OCI-LY7 (cell line): ENCODE measurements around the gene IFNB1.

Source experiments
- EZH2phosphoT487 ChIP-seq: fragments of 200-600 bp; sonication (generic); IDR thresholded peaks from 2 replicates; pipeline ENCODE4 v1.6.1; 2018; ENCODE audit warnings: low read depth, borderline replicate concordance, mild to moderate bottlenecking, mixed run types, antibody characterized with exemption, low read length, moderate library complexity, mixed read lengths
- TF ChIP-seq, protein P1 (sequence below): fragments of 200-600 bp; sonication (generic); conservative IDR thresholded peaks from 2 replicates; pipeline ENCODE4 v1.5.1; 2014; ENCODE audit warnings: mild to moderate bottlenecking, antibody characterized with exemption, low read length, moderate library complexity, mixed read lengths

DNA sequence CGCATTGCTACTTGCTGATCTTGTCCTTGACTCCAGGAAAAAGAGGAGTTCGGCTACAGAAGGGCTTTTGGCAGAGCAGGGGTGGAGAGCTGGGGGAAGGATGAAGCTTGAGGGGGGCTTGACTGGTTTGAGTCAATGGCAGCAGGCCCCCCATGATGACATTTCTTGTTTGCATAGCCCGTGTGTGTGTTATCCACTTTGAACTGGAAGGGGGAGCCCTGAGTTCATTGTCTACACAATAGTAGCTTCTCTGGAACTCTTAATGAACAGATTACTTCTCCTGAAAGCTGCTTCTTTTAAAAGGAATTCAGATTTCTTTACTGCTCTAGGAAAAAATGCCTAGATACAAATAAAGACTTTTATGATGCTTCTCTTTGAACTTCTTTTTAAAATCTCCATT is 2.3 kb downstream of the IFNB1 start:
- TF ChIP-seq, protein P1, sequence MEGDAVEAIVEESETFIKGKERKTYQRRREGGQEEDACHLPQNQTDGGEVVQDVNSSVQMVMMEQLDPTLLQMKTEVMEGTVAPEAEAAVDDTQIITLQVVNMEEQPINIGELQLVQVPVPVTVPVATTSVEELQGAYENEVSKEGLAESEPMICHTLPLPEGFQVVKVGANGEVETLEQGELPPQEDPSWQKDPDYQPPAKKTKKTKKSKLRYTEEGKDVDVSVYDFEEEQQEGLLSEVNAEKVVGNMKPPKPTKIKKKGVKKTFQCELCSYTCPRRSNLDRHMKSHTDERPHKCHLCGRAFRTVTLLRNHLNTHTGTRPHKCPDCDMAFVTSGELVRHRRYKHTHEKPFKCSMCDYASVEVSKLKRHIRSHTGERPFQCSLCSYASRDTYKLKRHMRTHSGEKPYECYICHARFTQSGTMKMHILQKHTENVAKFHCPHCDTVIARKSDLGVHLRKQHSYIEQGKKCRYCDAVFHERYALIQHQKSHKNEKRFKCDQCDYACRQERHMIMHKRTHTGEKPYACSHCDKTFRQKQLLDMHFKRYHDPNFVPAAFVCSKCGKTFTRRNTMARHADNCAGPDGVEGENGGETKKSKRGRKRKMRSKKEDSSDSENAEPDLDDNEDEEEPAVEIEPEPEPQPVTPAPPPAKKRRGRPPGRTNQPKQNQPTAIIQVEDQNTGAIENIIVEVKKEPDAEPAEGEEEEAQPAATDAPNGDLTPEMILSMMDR, result 0 out of 2 replicates have a peak, but pooled peaks have one; percentile 32
- no peak for TF ChIP-seq EZH2phosphoT487
